Mesenchymal stem cell (in vitro differentiated cells and primary cell): Measurements from ENCODE around the gene ROBO1.

Experiments
- DNase-seq: peaks from one replicate; pipeline ENCODE4 v3.0.0-alpha.2; 2013
- H2AFZ ChIP-seq: one replicate; pipeline ENCODE4 v1.6.1; 2013; ENCODE audit warnings: low read depth, mild to moderate bottlenecking, control low read depth, inconsistent platforms, low read length, moderate library complexity
- H2AK5ac ChIP-seq: 2 replicates; pipeline ENCODE4 v1.6.1; 2013; ENCODE audit warnings: low read length, moderate library complexity, mild to moderate bottlenecking, inconsistent platforms; ENCODE audit not compliant: severe bottlenecking
- H2BK120ac ChIP-seq: one replicate; pipeline ENCODE4 v1.6.1; 2013; ENCODE audit warnings: low read depth, mild to moderate bottlenecking, inconsistent platforms, low read length, moderate library complexity
- H2BK12ac ChIP-seq, 2 experiments: one replicate each; pipeline ENCODE4 v1.6.1; 2013; ENCODE audit warnings: inconsistent platforms in 2 of 2, low read length in 2 of 2, mild to moderate bottlenecking in 2 of 2, moderate library complexity in 2 of 2, control low read depth in 1 of 2
- H2BK15ac ChIP-seq: one replicate; pipeline ENCODE4 v1.6.1; 2013; ENCODE audit warnings: mild to moderate bottlenecking, low read depth, inconsistent platforms; ENCODE audit not compliant: poor library complexity, severe bottlenecking
- H2BK5ac ChIP-seq: 2 replicates; pipeline ENCODE4 v1.6.1; 2013; ENCODE audit warnings: low read depth, mild to moderate bottlenecking, low read length, control low read depth, inconsistent platforms; ENCODE audit not compliant: poor library complexity, severe bottlenecking
- H3K14ac ChIP-seq, 2 experiments: one replicate each; pipeline ENCODE4 v1.6.1; 2013; ENCODE audit warnings: inconsistent platforms in 2 of 2, low read length in 2 of 2, control low read depth in 1 of 2, mild to moderate bottlenecking in 1 of 2, moderate library complexity in 1 of 2
- H3K18ac ChIP-seq, 2 experiments: one replicate each; pipeline ENCODE4 v1.6.1; 2013; ENCODE audit warnings: inconsistent platforms in 2 of 2, low read length in 2 of 2, control low read depth in 1 of 2, low read depth in 1 of 2, mild to moderate bottlenecking in 1 of 2
- H3K23ac ChIP-seq, 2 experiments: one replicate each; pipeline ENCODE4 v1.6.1; 2013; ENCODE audit warnings: inconsistent platforms in 2 of 2, low read length in 2 of 2, mild to moderate bottlenecking in 2 of 2, moderate library complexity in 2 of 2, control low read depth in 1 of 2
- H3K27ac ChIP-seq: 2 replicates; pipeline ENCODE4 v1.5.1; 2013; ENCODE audit warnings: mild to moderate bottlenecking, moderate library complexity, low read length, control low read depth, inconsistent platforms; ENCODE audit not compliant: poor library complexity, severe bottlenecking
- H3K27me3 ChIP-seq, 2 experiments: 2 replicates each; pipeline versions ENCODE4 v1.6.1 to v1.7.0; 2013; ENCODE audit warnings: low read length in 2 of 2, mild to moderate bottlenecking in 2 of 2, moderate library complexity in 2 of 2, control low read depth in 1 of 2, inconsistent platforms in 1 of 2; ENCODE audit not compliant: control insufficient read depth in 1 of 2, insufficient read depth in 1 of 2
- H3K36me3 ChIP-seq, 2 experiments: 2 replicates each; pipeline versions ENCODE4 v1.6.1 to v1.7.0; 2013; ENCODE audit warnings: low read length in 2 of 2, control low read depth in 1 of 2, inconsistent platforms in 1 of 2, low read depth in 1 of 2, mild to moderate bottlenecking in 1 of 2; ENCODE audit not compliant: insufficient read depth in 2 of 2, control insufficient read depth in 1 of 2
- H3K4ac ChIP-seq, 2 experiments: one replicate each; pipeline ENCODE4 v1.6.1; 2013; ENCODE audit warnings: inconsistent platforms in 2 of 2, low read length in 2 of 2, mild to moderate bottlenecking in 2 of 2, moderate library complexity in 2 of 2, control low read depth in 1 of 2, low read depth in 1 of 2
- H3K4me1 ChIP-seq: 2 replicates; pipeline ENCODE4 v1.6.1; 2013; ENCODE audit warnings: low read depth, low read length, control low read depth; ENCODE audit not compliant: control insufficient read depth, insufficient read depth
- H3K4me2 ChIP-seq: 2 replicates; pipeline ENCODE4 v1.6.1; 2013; ENCODE audit warnings: low read length, mild to moderate bottlenecking, inconsistent platforms; ENCODE audit not compliant: poor library complexity, severe bottlenecking
- H3K4me3 ChIP-seq, 2 experiments: 2 replicates each; pipeline versions ENCODE4 v1.5.1 to v1.7.0; 2013; ENCODE audit warnings: low read length in 2 of 2, mild to moderate bottlenecking in 2 of 2, control low read depth in 1 of 2, low read depth in 1 of 2; ENCODE audit not compliant: insufficient read depth in 1 of 2
- H3K79me1 ChIP-seq: replicated peaks from 2 replicates; pipeline ENCODE4 v1.6.1; 2013; ENCODE audit warnings: mild to moderate bottlenecking, control low read depth, low read length, inconsistent platforms; ENCODE audit not compliant: poor library complexity, severe bottlenecking
- H3K9ac ChIP-seq: 2 replicates; pipeline ENCODE4 v1.7.0; 2013; ENCODE audit warnings: mild to moderate bottlenecking, low read length, moderate library complexity
- H3K9me3 ChIP-seq: 2 replicates; pipeline ENCODE4 v1.7.0; 2013; ENCODE audit warnings: mild to moderate bottlenecking, low read length; ENCODE audit not compliant: control insufficient read depth
- H4K8ac ChIP-seq: one replicate; pipeline ENCODE4 v1.6.1; 2013; ENCODE audit warnings: inconsistent platforms, mild to moderate bottlenecking, low read length, moderate library complexity
- H4K91ac ChIP-seq: one replicate; pipeline ENCODE4 v1.6.1; 2013; ENCODE audit warnings: mild to moderate bottlenecking, low read length, inconsistent platforms
- WGBS: methylation state at CpG from one replicate; pipeline ENCODE4 v1.1.7; 2013; ENCODE audit warnings: mixed read lengths; 5-methylcytosine and 5-hydroxymethylcytosine counted together

Gene ROBO1

DNA sequence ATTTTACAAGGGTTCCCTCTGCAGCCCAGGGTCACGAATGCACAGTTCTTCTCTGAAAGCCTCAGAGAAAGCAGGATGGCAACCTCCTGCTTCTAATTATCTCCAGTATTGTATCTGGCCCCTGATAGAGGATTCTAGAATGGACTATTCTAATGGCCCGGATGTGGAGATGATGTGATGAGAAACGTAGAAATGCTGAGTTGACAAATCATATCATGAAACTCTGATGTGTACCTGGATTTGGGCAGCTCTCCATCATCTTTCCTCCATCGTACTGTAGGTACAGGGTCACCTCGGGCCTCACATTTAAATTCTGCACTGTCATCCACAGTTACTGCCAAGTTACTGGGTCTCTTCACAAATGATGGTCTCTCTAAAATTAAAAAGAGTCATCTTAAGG lies 1050.8 kb downstream of the ROBO1 start:
- no peak overlapping the region for H3K23ac ChIP-seq
- no peaks in the 10 kb centered on the region for H3K9me3 ChIP-seq
- peaks cover 0 to 3% of the 10 kb centered on the region in 2 experiments for H3K36me3 ChIP-seq
- H4K91ac ChIP-seq = no peak overlapping the region
- H2BK12ac ChIP-seq = no peak overlapping the region
- 96% methylated on average over 5 of the region's 5 CpGs for WGBS
- H3K14ac ChIP-seq = no peak overlapping the region
- DNase-seq = no peak
- H2BK15ac ChIP-seq = no peak overlapping the region
- H3K4ac ChIP-seq = no peak overlapping the region
- H2AFZ ChIP-seq = no peak overlapping the region
- H3K27me3 ChIP-seq = no peaks in the 10 kb centered on the region
- H2BK5ac ChIP-seq = no peak overlapping the region
- no peak overlapping the region for H3K4me2 ChIP-seq
- no peak overlapping the region for H3K18ac ChIP-seq
- no peak overlapping the region for H4K8ac ChIP-seq
- H2BK120ac ChIP-seq = no peak overlapping the region
- no peaks in the 10 kb centered on the region for H3K79me1 ChIP-seq
- H3K4me1 ChIP-seq = no peaks in the 10 kb centered on the region
- H3K27ac ChIP-seq = no peak overlapping the region
- no peak overlapping the region for H2AK5ac ChIP-seq
- H3K9ac ChIP-seq = no peak overlapping the region
- H3K4me3 ChIP-seq = no peak overlapping the region

DNA sequence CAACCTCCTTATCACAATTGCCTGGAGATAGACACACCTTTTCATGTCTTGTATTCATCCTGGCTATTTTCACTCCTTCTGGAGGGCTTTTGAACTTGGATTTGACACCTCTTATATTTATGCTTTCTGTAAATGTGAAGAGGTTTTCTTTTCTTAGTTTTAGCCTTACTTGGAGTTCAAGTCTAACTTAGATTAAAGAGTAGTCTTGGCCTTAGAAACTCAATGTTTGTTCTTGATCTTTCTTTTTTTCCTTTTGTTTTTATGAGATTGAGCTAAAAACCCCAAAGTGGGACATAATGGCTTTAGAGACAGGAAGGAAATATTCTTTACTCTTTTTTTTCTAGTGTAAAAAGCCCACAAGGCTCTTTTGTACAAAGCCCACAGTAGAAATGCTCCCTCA lies 1054.9 kb downstream of the ROBO1 start:
- no peak overlapping the region for H3K4ac ChIP-seq
- H3K9ac ChIP-seq = no peak overlapping the region
- H3K27ac ChIP-seq = no peak overlapping the region
- no peaks in the 10 kb centered on the region for H3K4me1 ChIP-seq
- H2BK120ac ChIP-seq = no peak overlapping the region
- H3K18ac ChIP-seq = no peak overlapping the region
- no peak overlapping the region for H4K91ac ChIP-seq
- no peak overlapping the region for H2BK15ac ChIP-seq
- no peak overlapping the region for H2AFZ ChIP-seq
- H3K4me2 ChIP-seq = no peak overlapping the region
- no peaks in the 10 kb centered on the region for H3K79me1 ChIP-seq
- no peaks in the 10 kb centered on the region for H3K9me3 ChIP-seq
- no peak overlapping the region for H2BK12ac ChIP-seq
- H4K8ac ChIP-seq = no peak overlapping the region
- no peak overlapping the region for H2BK5ac ChIP-seq
- no peaks in the 10 kb centered on the region for H3K27me3 ChIP-seq
- H3K36me3 ChIP-seq = peaks cover 0 to 3% of the 10 kb centered on the region in 2 experiments
- no peak overlapping the region for H3K23ac ChIP-seq
- H2AK5ac ChIP-seq = no peak overlapping the region
- no peak overlapping the region for H3K4me3 ChIP-seq
- no peak overlapping the region for H3K14ac ChIP-seq
- no peak for DNase-seq

DNA sequence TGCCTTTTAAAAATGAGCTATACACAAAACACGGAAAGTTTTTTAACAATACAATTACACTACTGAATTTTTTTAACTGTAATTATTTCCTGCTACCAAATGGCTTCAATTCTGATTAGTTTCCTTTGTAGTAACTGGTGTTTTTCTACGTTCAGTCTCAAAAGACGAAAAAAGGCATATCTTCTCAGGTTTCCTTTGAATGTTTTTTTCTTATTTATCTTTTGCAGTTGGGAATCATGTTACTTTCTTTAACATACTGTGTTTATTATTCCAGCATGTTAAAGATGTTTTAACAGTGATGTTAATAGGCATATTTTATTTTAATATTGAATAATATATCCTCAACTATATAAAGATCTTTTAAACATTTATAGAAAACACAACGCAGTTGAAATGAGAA lies 1055.5 kb downstream of the ROBO1 start:
- no peak overlapping the region for H3K18ac ChIP-seq
- H3K4me2 ChIP-seq = no peak overlapping the region
- no peaks in the 10 kb centered on the region for H3K27me3 ChIP-seq
- H3K36me3 ChIP-seq = peaks cover 0 to 3% of the 10 kb centered on the region in 2 experiments
- H3K14ac ChIP-seq = no peak overlapping the region
- H3K79me1 ChIP-seq = no peaks in the 10 kb centered on the region
- no peaks in the 10 kb centered on the region for H3K4me1 ChIP-seq
- no peak overlapping the region for H3K4ac ChIP-seq
- no peak overlapping the region for H2BK12ac ChIP-seq
- H3K23ac ChIP-seq = no peak overlapping the region
- no peak overlapping the region for H2BK120ac ChIP-seq
- H2BK5ac ChIP-seq = no peak overlapping the region
- H2AK5ac ChIP-seq = no peak overlapping the region
- no peaks in the 10 kb centered on the region for H3K9me3 ChIP-seq
- H2BK15ac ChIP-seq = no peak overlapping the region
- WGBS = 100% methylated on average over 1 of the region's 4 CpGs
- H3K27ac ChIP-seq = no peak overlapping the region
- no peak overlapping the region for H4K91ac ChIP-seq
- H4K8ac ChIP-seq = no peak overlapping the region
- no peak for DNase-seq
- no peak overlapping the region for H3K9ac ChIP-seq
- no peak overlapping the region for H2AFZ ChIP-seq
- H3K4me3 ChIP-seq = no peak overlapping the region

DNA sequence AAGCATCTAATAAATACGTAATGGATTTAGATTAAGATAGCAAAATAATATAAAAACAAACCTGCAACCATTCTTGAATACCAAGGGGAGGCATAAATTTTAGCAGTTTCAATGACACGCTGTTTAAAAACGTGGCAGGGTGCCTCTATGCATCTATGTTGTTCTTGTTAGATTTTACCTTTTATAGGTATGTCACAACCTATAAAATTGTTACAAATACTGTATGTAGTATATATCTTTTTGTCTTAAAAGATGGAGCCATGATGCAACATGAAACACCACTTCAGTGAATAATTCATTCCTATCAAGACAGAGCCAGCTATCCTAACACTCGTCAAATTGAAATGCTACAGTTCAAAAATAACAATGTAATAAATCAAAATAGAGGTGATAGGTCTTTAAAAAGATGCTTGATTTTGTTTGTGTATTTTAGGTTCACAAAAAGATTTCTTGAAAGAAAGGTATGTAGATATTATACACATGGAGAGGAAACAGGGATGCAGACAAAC lies 1059.2 kb downstream of the ROBO1 start:
- H3K9ac ChIP-seq = no peak overlapping the region
- no peak overlapping the region for H2BK5ac ChIP-seq
- no peak overlapping the region for H4K8ac ChIP-seq
- H3K4ac ChIP-seq = no peak overlapping the region
- H3K27me3 ChIP-seq = no peaks in the 10 kb centered on the region
- no peak overlapping the region for H3K4me2 ChIP-seq
- no peak overlapping the region for H2AFZ ChIP-seq
- H3K4me3 ChIP-seq = no peak overlapping the region
- no peak overlapping the region for H3K23ac ChIP-seq
- no peak overlapping the region for H3K27ac ChIP-seq
- no peaks in the 10 kb centered on the region for H3K36me3 ChIP-seq
- no peak overlapping the region for H3K14ac ChIP-seq
- H2BK15ac ChIP-seq = no peak overlapping the region
- H3K4me1 ChIP-seq = no peaks in the 10 kb centered on the region
- WGBS = no CpG with 5 or more reads among the region's 4 CpGs
- no peak overlapping the region for H2AK5ac ChIP-seq
- no peak overlapping the region for H2BK12ac ChIP-seq
- no peak overlapping the region for H4K91ac ChIP-seq
- no peak overlapping the region for H2BK120ac ChIP-seq
- H3K18ac ChIP-seq = no peak overlapping the region
- no peak for DNase-seq
- no peaks in the 10 kb centered on the region for H3K9me3 ChIP-seq
- H3K79me1 ChIP-seq = no peaks in the 10 kb centered on the region
